Stimulated activated naive CD8-positive, alpha-beta T cell treated with anti-CD3 and anti-CD28 coated beads, Interleukin-15, Interleukin-2, amounts not matched to agents 100 U/mL and 50 U/mL, for 24 hours (primary cell): ENCODE results near the gene LBH.
A peak's percentile ranks its signal among the peaks of the same experiment; 100 is the strongest.

Experiments used
- ATAC-seq: fragments of 150-1000 bp; cut with Tn5 transposase; one replicate; pipeline ENCODE4 v1.10.0; 2021
- DNase-seq: peaks from one replicate; pipeline ENCODE4 v3.0.0; 2021

LBH gene

DNA sequence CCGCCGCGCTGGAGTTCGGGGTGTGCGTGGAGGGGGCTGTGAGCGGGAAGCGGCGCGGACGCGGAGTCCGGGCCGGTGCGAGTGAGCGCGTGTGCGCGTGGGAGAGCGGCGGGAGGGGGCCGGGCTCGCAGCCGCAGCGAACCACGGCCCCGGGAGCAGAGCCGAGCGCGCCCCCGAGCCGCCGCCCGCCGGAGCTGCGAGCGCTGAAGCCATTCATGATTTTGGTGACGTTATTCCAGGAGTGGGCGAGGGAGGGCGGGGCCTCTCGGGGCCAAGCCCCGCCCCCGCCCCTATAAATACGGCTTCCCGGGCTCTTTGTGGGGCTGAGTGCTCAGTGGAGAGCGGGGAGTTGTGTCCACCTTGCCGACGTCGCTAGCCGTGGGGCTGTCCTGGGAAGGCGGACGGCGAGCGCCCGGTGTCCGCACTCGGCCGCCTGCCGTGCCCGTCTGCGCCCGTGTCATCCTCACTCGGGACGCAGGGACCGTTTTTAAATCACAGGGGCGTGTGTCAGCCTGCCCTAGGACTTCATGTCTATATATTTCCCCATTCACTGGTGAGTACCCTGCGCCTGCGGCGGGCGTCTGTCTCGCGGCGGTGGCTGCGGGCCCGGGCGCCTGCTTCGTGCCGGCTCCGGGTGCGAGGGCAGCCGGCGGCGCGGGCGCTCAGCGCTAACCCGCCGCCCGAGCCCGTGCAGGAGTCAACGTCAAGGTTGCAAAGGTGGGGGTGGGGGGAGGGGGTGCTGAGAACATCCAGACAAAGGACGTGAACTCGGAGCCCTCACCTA, at the start of gene LBH:
Gene LBH (plus strand): TSS at position 323 of the 784 bp plus-strand sequence. CDS start 205 bp downstream, at position 528.
- ATAC-seq (peak; percentile 25), DNase-seq (peak; percentile 91)

DNA sequence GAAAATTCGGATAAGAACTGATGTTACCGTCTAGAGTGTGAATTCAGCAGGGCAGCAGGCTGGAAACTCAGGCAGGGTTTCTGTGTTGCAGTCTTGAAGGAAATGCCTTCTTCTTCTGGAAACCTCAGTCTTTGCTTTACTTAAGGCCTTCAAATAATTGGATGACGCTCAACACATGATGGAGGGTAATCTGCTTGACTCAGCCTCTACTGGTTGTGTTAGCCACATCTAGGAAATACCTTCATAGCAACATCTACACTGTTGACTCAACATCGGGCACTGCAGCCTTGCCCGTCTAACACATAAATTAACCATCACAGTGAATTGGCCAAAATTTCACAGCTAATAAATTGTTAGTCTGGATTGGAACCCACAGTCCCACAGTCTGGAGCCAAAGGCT, 47.3 kb upstream of the LBH start:
- DNase-seq, result no peak
- no peak for ATAC-seq

DNA sequence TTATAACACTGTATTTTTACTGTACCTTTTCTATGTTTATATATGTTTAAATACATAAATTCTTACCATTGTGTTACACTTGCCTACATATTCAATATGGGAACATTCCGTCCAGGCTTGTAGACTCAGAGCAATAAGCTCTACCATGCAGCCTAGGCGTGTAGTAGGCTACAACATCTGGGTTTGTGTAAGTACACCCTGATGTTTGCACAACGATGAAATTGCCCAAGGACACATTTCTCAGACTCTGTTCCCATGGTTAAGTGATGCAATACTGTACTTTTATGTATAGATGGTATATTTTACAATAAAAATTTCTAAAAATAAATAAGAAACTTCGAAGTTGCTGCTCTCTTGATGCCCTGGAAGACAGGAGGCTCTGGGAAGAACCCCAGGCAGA, 46.2 kb upstream of the LBH start:
- ATAC-seq (no peak), DNase-seq (no peak)

DNA sequence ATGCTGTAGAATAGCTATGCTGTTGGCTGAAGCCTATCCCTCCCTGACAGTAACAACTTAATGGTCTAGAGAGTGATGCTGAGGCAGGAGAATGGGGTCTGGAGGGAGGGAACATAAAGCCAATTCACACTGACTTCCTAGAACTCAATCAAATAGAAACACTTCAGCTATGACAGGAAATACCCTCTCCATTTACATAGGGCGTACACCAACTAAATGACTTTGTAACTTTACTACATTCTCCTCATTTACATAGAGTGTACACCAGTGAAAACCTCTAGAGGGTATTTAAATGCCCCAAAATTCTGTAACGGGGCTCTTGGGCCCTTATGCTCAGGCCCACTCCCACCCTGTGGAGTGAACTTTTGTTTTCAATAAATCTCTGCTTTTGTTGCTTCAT, 43.0 kb upstream of the LBH start:
- DNase-seq (no peak), ATAC-seq (no peak)

DNA sequence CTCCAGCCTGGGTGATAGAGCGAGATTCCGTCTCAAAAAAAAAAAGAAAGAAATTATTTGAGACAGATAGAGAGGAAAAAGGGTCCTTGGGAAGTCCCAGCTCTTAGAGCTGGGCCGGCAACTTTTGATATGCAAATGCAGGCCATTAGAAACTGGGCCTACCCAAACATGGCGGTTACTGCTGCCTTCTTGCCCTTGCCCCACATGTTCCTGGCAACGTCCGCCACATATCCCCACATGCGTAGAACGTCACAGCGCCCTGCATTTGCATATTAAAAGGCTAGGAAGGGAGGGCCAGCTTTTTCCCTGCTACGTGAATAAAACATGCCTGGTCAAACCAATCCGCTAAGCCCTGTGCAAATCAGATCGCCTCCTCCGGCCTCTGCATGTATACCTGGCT, 40.7 kb upstream of the LBH start:
- DNase-seq (no peak), ATAC-seq (no peak)

DNA sequence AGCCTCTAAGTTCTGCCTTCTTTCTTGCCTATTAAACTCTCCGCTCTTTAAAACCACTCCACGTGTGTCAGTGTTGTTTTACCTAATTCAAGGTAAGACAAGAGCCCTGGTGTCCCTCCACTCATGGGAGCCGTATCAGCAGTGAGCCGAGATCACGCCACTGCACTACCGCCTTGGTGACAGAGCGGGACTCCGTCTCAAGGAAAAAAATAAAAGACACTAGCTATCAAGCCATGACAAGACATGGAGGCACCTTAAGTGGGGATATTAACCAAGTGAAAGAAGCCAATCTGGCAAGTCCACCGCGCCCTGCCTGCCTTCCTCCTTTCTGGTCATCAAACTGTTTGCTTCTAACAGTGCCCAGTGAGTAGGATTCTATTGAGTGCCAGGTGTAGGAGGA, 40.2 kb upstream of the LBH start:
- DNase-seq, result no peak
- ATAC-seq, result no peak

DNA sequence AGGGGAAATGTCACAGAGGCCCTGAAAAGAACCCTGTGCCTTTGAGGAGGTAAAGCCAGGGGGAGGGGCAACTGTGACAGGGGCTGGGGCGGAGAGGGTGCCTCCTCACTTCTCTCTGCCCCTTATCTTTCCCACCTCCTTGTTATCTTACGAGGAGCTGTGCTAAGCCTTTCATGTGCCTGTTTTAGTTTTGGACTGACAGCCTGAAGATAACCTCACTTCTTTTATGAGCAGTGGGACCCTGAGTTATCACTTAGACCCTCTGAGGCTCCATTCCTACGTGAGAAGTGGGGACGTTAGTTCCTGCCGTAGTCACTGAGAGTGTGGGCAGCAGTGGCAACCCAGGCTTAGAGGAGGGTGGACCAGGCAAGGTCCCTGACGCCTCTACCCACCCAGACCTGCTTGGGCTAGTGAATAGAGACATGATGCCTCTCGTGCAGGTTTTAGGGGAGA, 39.5 kb upstream of the LBH start:
- DNase-seq (no peak), ATAC-seq (no peak)

DNA sequence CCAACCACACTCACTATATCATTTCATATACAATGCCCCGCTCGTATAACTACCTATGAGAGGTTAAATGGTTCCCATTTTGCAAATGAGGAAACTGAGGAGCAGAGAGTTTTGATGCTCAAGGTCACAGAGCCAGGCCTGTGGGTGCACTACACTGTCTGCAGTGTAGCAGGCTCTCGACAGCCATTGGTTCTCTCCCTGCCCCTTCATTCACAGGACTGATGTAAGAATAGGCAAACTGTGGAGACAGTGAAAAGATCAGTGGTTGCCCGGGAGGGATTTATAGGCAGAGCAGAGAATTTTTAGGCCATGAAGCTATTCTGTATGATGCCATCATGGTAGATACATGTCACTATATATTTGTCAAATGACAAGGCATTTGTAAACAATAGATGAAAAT, 39.0 kb upstream of the LBH start:
- no peak for DNase-seq
- ATAC-seq, result no peak

DNA sequence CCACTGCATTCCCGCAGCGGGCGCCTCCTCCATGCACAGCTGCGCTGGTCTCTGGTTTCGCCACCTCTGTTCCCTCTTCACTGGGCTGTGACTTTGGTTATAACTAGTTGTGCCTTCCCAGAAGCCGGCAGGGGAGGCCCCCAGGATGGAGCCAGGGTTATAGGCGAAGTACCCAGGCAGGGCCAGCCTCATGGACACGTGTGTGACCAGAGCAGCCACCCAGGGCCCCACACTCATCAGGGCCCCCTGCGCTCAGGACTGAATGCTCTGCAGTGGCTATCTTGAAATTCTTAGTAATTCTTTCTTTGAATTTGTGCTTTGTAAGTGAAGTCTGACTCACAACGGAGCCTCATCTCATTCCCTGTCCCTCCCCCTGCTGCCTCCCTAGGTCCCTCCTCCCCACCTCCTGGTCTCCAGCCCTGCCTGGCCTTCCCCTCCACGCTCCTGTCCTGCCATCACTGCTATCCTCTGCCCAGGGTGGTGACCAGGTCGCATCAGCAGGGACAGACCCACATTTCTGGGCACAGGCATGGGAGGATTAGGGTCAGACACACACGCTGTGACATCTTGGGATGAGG, 38.1 kb upstream of the LBH start:
- DNase-seq, result no peak
- no peak for ATAC-seq

DNA sequence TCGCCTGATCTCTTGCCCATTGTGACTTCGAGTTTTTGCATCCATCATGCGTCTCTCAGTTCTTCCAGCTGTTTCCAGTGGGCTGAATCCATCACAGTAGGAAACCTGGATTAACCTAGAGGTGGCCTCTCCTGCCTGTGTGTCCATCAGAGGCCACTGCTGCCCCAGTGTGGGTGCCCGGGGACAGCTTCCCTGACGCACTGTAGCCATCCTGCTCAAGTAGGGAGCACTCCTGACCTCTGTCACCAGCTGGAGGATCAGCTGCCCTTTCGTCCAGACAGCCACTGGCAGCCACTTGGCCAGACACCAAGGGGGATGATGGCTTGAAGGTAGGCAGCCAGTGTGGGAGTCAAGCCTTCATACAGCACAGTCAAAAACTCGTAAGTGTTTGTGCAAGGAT, 36.9 kb upstream of the LBH start:
- DNase-seq (no peak), ATAC-seq (no peak)

DNA sequence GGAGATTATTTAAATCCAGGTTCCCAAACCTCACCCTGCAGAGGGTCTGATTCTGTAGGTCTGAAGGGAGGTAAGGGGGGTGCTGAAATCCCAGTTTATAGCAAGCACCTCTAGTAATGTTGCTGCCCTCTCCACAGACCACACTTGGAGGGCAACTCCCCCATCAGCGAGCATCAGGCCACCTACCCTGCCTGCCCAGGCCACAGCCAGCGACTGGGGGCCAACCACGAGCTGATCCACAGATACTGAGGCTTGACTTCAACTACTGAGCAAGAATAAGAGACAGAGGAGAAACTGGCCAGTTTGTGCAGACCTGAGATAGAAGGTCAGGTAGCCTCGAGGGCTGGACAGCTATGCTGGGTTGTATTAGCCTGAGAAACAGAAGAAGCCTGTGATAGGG, 36.3 kb upstream of the LBH start:
- DNase-seq (no peak), ATAC-seq (no peak)

DNA sequence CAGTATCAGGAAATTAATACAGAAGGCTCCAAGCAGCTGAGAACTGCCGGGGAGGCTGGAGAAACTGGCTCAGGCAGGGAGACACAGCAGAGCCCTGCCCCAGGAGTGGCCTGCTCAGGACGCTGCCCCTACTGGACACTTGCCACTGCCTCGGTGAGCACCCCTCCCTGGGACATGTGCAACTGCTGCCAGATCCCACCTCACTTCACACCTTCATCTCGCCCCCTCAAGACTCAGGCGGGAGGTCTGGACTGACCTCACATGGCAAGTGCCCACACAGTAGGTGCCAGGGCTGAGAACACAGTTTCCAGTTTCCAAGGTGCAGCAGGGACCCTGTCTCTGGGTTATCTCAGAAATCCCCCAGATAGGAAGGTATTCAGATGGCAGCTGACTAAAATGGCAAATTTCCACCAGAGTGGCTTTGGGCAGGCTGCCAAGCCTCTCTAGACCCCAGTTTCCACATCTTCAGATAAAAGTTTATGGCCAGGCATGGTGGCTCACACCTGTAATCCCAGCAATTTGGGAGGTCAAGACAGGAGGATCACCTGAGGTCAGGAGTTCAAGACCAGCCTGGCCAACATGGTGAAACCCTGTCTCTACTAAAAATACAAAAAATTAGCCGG, 33.7 kb upstream of the LBH start:
- ATAC-seq, result peak; percentile 24
- DNase-seq, result no peak

DNA sequence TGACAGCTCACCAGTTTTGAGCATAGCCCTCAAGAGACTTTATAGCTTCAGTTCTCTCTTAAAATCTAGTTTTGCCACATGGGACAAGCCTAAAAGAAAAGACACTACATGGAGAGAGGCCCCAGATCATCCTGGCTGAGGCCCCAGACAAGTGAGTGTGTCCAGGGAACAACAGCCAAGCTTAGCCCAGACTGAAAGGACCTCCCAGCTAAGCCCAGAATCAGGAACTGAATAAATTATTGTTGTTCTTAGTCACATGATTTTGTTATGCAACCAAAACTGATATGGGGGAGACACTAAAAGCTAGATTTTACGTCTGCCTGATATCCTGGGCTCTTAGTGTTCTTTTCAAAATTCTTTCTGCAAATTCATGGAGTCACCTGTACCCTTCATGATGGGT, 29.3 kb upstream of the LBH start:
- no peak for ATAC-seq
- no peak for DNase-seq

DNA sequence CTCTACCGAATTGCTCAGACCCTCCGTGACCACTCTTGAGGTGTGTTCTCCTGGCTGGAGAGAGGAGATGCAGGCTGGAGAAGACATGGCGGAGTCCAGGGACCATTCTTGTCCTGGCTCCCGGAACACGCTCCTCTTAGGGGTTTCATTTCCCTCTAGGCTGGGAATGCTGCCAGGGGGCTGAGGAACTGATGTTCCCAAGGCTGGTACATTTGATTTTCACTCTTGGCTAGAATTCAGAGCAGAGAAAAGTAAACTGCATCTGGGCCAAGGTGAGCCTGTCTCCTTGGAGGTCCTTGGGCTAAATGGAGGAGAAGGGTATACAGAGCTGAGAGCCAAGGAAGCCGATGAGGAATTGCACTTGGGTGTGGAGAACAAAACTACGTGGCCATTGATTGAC, 28.2 kb upstream of the LBH start:
- DNase-seq (no peak), ATAC-seq (no peak)

DNA sequence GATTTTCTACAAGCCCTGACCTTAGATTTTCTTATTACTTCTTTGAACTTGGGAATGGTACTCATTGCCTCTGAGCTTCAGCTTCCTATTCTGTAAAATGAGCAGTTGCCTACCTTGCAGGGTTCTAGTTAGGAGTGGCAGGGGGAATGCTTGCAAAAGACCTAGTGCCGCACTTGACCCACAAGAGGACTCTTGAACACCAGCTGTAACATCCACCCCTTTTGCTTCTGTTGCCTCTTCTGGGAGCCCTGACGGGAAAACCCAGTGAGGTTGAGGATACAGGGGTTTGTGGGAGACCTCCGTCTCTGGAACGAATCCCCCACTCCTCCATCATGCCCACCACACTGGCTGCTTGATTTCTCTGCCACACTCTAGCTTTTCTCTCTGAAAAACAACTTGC, 27.1 kb upstream of the LBH start:
- ATAC-seq, result no peak

DNA sequence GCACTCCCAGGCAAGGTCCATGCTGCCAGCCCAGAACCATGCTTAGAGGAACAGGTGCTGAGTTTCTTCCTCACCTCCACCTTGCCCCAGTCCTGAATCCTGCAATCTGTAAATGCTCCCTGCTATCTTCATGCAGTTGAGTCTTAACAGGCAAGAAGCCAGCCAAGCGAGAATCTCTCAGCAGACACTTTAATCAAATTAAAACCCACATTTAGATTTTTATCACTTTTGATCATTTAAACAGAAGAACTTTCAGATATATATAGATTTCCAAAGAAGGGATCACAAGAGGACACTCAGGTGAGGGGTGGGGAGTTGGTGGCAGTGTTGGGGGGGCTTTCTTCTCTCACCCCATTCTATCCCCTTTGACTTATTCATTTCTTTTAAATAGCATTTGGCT, 25.9 kb upstream of the LBH start:
- ATAC-seq, result no peak
- no peak for DNase-seq

More for the DNA sequence above, 27.1 kb upstream of the LBH start:
- DNase-seq, result no peak

DNA sequence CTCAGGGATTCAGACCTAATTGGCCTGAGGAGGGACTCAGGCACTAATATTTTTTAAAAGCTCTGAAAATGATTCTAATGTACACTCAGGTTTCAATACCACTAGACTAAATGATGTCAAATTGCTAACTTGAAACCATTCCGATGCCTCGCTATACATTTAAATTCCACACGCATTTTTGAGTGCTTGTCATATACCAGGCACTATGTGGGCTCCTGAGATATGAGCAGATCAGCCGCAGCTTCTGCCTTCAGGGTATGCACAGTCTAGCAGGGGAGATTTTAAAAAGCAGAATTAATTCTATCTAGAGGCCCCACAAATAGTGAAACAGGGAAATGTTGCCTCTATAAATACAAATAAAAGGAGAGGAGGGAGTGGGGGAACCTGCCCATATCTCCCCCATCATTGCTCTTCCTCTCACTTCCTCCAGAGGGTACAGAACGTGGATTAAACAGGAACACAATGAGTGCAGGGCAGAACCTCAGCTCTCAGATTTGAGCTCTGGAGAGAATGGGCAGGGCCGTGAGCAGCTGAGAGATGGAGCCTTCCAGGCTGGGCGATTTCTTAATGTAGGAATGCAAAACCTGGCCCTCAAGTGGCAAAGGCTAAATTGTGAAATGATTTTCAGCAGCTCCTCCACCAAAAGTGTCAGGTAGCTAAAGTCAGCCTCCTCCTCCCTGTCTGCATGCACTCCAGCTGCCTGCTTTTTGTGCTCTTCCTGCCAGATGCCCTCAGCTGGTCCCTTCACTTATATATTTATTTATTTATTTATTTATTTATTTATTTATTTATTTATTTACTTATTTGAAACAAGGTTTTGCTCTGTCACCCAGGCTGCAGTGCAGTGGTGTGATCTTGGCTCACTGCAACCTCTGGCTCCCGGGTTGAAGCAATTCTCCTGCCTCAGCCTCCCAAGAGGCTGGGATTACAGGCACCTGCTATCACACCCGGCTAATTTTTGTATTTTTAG, 24.6 kb upstream of the LBH start:
- DNase-seq, result no peak
- ATAC-seq, result no peak

DNA sequence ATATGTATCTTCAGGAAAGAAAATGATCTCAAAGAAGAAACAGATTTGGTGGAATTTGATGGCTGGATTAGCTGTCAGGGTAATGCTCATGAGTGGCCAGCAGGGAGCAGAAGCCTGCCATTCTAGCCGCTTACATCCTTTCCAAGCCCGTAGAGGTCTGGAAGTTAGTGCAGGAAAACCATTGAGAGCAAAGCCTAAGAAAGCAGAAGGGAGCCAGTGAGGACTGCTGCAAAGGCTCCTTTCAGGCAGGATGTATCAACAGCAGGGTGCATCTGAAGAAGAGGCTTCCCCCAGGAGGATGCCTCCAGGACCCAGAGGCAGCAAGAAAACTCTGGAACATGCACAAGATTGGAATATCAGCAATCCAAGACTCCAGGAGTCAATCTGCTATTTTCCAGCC, 22.9 kb upstream of the LBH start:
- DNase-seq, result no peak
- no peak for ATAC-seq

DNA sequence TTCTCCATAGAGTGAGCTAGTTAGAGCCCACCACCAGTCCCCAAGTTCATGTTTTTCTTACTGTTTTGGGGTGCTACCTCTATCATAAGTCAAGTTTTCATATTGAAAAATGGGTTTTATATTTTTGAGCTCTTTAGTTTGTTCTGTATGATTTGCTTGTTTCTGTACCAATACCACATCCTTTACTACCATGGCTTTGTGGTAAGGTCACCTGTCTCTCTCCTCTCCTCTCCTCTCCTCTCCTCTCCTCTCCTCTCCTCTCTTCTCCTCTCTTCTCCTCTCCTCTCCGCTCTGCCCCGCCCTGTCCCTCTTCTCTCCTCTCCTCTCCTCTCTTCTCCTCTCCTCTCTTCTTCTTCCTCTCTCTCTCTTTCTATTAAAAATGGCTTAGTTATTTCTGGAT, 22.1 kb upstream of the LBH start:
- no peak for ATAC-seq

DNA sequence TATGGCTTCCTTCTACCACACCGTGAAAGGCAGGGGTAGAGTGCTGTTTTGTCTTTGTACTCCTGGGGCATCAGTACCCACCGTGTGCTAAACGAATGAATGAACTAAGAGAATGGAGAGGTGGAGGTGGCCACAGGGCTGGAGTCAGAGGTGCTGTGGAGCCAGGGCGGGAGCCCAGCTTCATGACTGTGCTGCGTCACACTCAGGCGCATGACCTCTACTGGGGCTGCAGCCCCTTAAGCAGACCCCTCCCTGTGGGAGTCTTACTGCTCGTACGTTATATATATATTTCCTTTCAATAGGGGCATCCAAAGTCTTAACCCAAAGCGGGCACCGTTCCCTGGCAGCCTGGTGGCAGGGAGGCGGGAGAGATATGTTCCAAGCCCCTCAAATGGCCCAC, 18.0 kb upstream of the LBH start:
- ATAC-seq (no peak), DNase-seq (no peak)

More for the DNA sequence above, 22.1 kb upstream of the LBH start:
- no peak for DNase-seq

DNA sequence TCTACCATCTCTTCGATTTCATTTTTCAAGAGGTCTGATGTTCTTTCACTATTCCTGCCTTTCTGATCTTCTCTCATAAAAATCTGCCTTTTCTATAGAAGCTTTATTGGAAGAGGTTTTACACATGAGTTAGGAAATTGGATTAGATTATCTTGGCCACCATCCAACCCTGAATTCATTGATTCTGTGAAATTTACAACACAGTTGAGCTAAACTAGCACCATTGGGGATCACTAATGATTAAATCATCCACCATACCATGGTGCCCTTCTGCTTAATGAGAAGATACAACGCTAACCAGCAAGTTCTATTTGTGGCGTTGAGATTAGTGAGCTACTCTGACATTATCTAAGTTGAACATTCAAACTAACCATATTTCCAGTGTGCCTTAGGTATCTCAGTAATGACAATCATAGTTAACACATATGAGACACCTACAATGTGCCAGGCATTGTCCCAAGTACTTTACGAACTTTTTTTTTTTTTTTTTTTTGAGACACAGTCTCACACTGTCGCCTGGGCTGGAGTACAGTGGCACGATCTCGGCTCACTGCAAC, 17.3 kb upstream of the LBH start:
- ATAC-seq, result no peak
- no peak for DNase-seq

DNA sequence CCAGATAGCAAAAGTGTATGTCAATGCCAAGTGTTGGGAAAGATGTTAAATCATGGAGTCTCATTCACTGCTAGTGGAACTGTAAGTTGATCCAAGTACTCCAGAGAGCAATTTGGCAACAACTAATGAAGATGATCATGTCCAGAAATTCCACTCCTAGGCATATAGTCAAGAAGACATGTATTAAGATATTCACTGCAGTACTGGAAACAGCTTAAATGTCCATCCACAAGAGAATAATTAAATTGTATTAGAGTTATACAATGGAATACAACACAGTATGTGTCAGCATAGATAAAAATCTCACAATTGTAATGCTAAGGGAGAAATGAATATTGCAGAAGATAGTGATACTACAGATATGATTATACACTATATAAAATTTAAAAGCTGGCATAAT, 15.2 kb upstream of the LBH start:
- no peak for DNase-seq
- ATAC-seq, result no peak
